Liver (tissue), 3 donors: Measurements from ENCODE around the gene MCEMP1.

ENCODE experiments used
- EGR1 ChIP-seq, 2 donors: IDR thresholded peaks; 2 replicates each; pipeline ENCODE4 v1.6.1; 2016 to 2018; ENCODE audit warnings: antibody characterized with exemption in 2 of 2, low read depth in 2 of 2
- GABPA ChIP-seq, 2 donors: IDR thresholded peaks in 1 of 2; conservative IDR thresholded peaks in 1 of 2; 2 replicates each; pipeline ENCODE4 v1.6.1; 2016; ENCODE audit warnings: antibody characterized with exemption in 2 of 2, mild to moderate bottlenecking in 1 of 2, moderate library complexity in 1 of 2
- HNF4A ChIP-seq, 2 donors: conservative IDR thresholded peaks; 2 replicates each; pipeline ENCODE4 v1.6.1; 2016; ENCODE audit warnings: antibody characterized with exemption in 2 of 2, mild to moderate bottlenecking in 2 of 2
- JUND ChIP-seq, 2 donors: IDR thresholded peaks; 2 replicates each; pipeline ENCODE4 v1.6.1; 2016; ENCODE audit warnings: antibody characterized with exemption in 2 of 2
- MAX ChIP-seq: IDR thresholded peaks from 2 replicates; pipeline ENCODE4 v1.6.1; 2016; ENCODE audit warnings: antibody characterized with exemption
- RAD21 ChIP-seq, 2 donors: IDR thresholded peaks; 2 replicates each; pipeline ENCODE4 v1.6.1; 2016; ENCODE audit warnings: antibody characterized with exemption in 2 of 2, mild to moderate bottlenecking in 2 of 2
- REST ChIP-seq: IDR thresholded peaks from 2 replicates; pipeline ENCODE4 v1.6.1; 2016; ENCODE audit warnings: antibody characterized with exemption, mild to moderate bottlenecking
- RXRA ChIP-seq, 2 donors: IDR thresholded peaks; 2 replicates each; pipeline ENCODE4 v1.6.1; 2017 to 2018; ENCODE audit warnings: antibody characterized with exemption in 2 of 2, mild to moderate bottlenecking in 1 of 2
- SP1 ChIP-seq: IDR thresholded peaks from 2 replicates; pipeline ENCODE4 v1.6.1; 2018; ENCODE audit warnings: antibody characterized with exemption, mild to moderate bottlenecking
- TAF1 ChIP-seq: conservative IDR thresholded peaks from 2 replicates; pipeline ENCODE4 v1.6.1; 2016; ENCODE audit warnings: antibody characterized with exemption, mild to moderate bottlenecking
- TF ChIP-seq, protein P1 (sequence below): fragments of 150-350 bp; IDR thresholded peaks from 2 replicates; pipeline ENCODE4 v1.5.1; 2017; ENCODE audit warnings: improper control_type of control experiment, low read depth, low read length; ENCODE audit not compliant: missing input control
- TF ChIP-seq, protein P2 (sequence below): IDR thresholded peaks from 2 replicates; pipeline ENCODE4 v1.6.1; 2016; ENCODE audit warnings: antibody characterized with exemption
- donor health status: healthy.
- donor health status: healthy.

GRCh38 chr19:7680606-7681339, 3.9 kb downstream of the MCEMP1 start, which contains the start of gene TRAPPC5:
- TF ChIP-seq, protein P1, sequence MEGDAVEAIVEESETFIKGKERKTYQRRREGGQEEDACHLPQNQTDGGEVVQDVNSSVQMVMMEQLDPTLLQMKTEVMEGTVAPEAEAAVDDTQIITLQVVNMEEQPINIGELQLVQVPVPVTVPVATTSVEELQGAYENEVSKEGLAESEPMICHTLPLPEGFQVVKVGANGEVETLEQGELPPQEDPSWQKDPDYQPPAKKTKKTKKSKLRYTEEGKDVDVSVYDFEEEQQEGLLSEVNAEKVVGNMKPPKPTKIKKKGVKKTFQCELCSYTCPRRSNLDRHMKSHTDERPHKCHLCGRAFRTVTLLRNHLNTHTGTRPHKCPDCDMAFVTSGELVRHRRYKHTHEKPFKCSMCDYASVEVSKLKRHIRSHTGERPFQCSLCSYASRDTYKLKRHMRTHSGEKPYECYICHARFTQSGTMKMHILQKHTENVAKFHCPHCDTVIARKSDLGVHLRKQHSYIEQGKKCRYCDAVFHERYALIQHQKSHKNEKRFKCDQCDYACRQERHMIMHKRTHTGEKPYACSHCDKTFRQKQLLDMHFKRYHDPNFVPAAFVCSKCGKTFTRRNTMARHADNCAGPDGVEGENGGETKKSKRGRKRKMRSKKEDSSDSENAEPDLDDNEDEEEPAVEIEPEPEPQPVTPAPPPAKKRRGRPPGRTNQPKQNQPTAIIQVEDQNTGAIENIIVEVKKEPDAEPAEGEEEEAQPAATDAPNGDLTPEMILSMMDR, result peak; percentile 97
- TF ChIP-seq JUND (IDR thresholded peaks at IDR 0.05) (no peak), TAF1 (no peak), SP1 (no peak), REST (no peak), RXRA (IDR thresholded peaks at IDR 0.05) (no peak), RAD21 (IDR thresholded peaks at IDR 0.05) (peak; percentile 60 to 71), HNF4A (conservative IDR thresholded peaks at IDR 0.05) (no peak), MAX (no peak), EGR1 (IDR thresholded peaks at IDR 0.05; ENCODE audit: low read depth in 2 of 2) (no peak), GABPA (IDR thresholded peaks at IDR 0.05 in 1 of 2, conservative IDR thresholded peaks at IDR 0.05 in 1 of 2) (no peak)
- TF ChIP-seq, protein P2, sequence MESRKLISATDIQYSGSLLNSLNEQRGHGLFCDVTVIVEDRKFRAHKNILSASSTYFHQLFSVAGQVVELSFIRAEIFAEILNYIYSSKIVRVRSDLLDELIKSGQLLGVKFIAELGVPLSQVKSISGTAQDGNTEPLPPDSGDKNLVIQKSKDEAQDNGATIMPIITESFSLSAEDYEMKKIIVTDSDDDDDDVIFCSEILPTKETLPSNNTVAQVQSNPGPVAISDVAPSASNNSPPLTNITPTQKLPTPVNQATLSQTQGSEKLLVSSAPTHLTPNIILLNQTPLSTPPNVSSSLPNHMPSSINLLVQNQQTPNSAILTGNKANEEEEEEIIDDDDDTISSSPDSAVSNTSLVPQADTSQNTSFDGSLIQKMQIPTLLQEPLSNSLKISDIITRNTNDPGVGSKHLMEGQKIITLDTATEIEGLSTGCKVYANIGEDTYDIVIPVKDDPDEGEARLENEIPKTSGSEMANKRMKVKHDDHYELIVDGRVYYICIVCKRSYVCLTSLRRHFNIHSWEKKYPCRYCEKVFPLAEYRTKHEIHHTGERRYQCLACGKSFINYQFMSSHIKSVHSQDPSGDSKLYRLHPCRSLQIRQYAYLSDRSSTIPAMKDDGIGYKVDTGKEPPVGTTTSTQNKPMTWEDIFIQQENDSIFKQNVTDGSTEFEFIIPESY, result no peak
